PC-3 (cell line): ENCODE measurements around the gene RGS7BP. TPM values are rescaled to one million over a fixed set of nuclear protein-coding genes. Genes with fewer than 3 reads are reported as not detected.

Source experiments
- ATAC-seq: fragments of 200-7000 bp; cut with Tn5 transposase; 2 replicates; pipeline ENCODE4 v1.9.1; 2020; ENCODE audit warnings: mild to moderate bottlenecking, moderate library complexity
- BruUV-seq: library from RNA; stranded (reverse); fragments of 400-500 nt; replicated peaks from 2 replicates; lab custom pipeline; 2021; lab: Mats Ljungman, UMichigan
- CTCF ChIA-PET: fragments of 300-600 bp; sonication (Branson Sonifier 250); formaldehyde crosslinking; loops from one replicate; lab custom pipeline; 2022; ENCODE audit warnings: antibody characterized with exemption; lab: Charles Lee
- POLR2A ChIA-PET: fragments of 300-600 bp; sonication (Branson Sonifier 250); formaldehyde crosslinking; loops from one replicate; lab custom pipeline; 2022; ENCODE audit warnings: antibody characterized with exemption; ENCODE audit not compliant: unreplicated experiment; lab: Charles Lee
- DNase-seq: peaks from one replicate; pipeline ENCODE4 v3.0.0-alpha.2; 2015
- H2AFZ ChIP-seq: fragments of 300-600 bp; sonication (generic); 2 replicates; pipeline ENCODE4 v1.6.0; 2016; ENCODE audit warnings: antibody characterized with exemption, low read length
- H3F3A ChIP-seq: fragments of 300-600 bp; sonication (generic); one replicate; pipeline ENCODE4 v1.6.0; 2017; ENCODE audit warnings: antibody characterized with exemption, low read length, control low read depth, mild to moderate bottlenecking; ENCODE audit not compliant: unreplicated experiment
- H3K27ac ChIP-seq: fragments of 300-600 bp; sonication (generic); 2 replicates; pipeline ENCODE4 v1.5.1; 2016; ENCODE audit warnings: mild to moderate bottlenecking, low read length
- H3K27me3 ChIP-seq: fragments of 300-600 bp; sonication (generic); 2 replicates; pipeline ENCODE4 v1.6.1; 2016; ENCODE audit warnings: low read length, mixed read lengths
- H3K36me3 ChIP-seq: fragments of 300-600 bp; sonication (generic); 2 replicates; pipeline ENCODE4 v1.6.1; 2016; ENCODE audit warnings: low read depth, mixed run types, low read length, mixed read lengths
- H3K4me1 ChIP-seq: fragments of 300-600 bp; sonication (generic); 2 replicates; pipeline ENCODE4 v1.5.1; 2016; ENCODE audit warnings: low read length; ENCODE audit not compliant: insufficient read depth
- H3K4me2 ChIP-seq: fragments of 300-600 bp; sonication (generic); 2 replicates; pipeline ENCODE4 v1.6.0; 2016; ENCODE audit warnings: low read length
- H3K4me3 ChIP-seq: fragments of 300-600 bp; sonication (generic); 2 replicates; pipeline ENCODE4 v1.5.1; 2016; ENCODE audit warnings: mild to moderate bottlenecking, low read length, mixed read lengths
- H3K79me2 ChIP-seq: fragments of 300-600 bp; sonication (generic); 2 replicates; pipeline ENCODE4 v1.6.1; 2017; ENCODE audit warnings: low read length, mixed read lengths
- H3K9ac ChIP-seq: fragments of 300-600 bp; sonication (generic); 2 replicates; pipeline ENCODE4 v1.6.0; 2016; ENCODE audit warnings: mild to moderate bottlenecking, low read length
- H3K9me2 ChIP-seq: fragments of 300-600 bp; sonication (generic); replicated peaks from 2 replicates; pipeline ENCODE4 v1.6.1; 2016; ENCODE audit warnings: mixed run types, low read length, mixed read lengths
- H3K9me3 ChIP-seq: fragments of 300-600 bp; sonication (generic); 2 replicates; pipeline ENCODE4 v1.6.1; 2016; ENCODE audit warnings: low read length, mixed read lengths
- H4K20me1 ChIP-seq: fragments of 300-600 bp; sonication (generic); 2 replicates; pipeline ENCODE4 v1.6.1; 2016; ENCODE audit warnings: low read length, mixed read lengths
- EZH2 ChIP-seq: fragments of 300-600 bp; sonication (generic); IDR thresholded peaks from one replicate; pipeline ENCODE4 v1.6.1; 2017; ENCODE audit warnings: antibody characterized with exemption, mild to moderate bottlenecking, low read length; ENCODE audit not compliant: unreplicated experiment
- EZH2phosphoT487 ChIP-seq: fragments of 300-600 bp; sonication (generic); IDR thresholded peaks from 2 replicates; pipeline ENCODE4 v1.6.1; 2018; ENCODE audit warnings: mild to moderate bottlenecking, antibody characterized with exemption, low read length, borderline replicate concordance
- intact Hi-C: fragments of 100-400 bp; cut with micrococcal nuclease; formaldehyde crosslinking; loops from 2 replicates; pipeline ENCODE4 v1.9.0; 2023
- total RNA-seq: library from RNA; depleted of rRNA; stranded (reverse); fragments of >200 nt; gene quantifications from 2 replicates; pipeline ENCODE4 v1.2.3, GENCODE V29; 2014; rRNA removed

The RGS7BP gene
- total RNA-seq, 1 experiment from 2014 or later = 1.2 TPM

DNA sequence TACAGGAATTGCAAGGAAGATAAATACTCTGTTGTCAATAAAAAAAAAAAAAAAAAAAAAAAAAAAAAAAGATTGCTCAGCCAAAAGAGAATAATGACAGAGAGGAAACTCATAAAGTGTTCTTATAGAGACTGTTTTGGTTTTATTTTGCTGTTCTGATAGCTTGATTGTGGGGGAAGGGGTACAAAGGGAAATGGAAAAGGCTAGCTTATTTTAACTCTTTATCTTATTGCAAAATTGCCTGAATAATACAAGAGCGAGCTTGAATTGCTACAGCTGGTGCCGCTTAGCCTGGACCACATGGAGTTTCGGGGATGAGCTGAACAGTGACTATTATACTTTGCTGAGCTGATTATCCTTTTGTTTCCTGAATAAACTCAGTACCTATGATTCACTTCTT is 153.5 kb downstream of the RGS7BP start:
- POLR2A ChIA-PET = no interaction called here
- Histone ChIP-seq H3K9me3 (no peaks in the 10 kb centered on the region), H3F3A (no peaks in the 10 kb centered on the region), H3K9ac (no peak overlapping the region), H3K4me2 (no peak overlapping the region), H3K9me2 (no peaks in the 10 kb centered on the region), H3K4me3 (no peak overlapping the region), H4K20me1 (no peaks in the 10 kb centered on the region), H3K4me1 (no peaks in the 10 kb centered on the region), H2AFZ (no peak overlapping the region), H3K27ac (no peak overlapping the region), H3K27me3 (no peaks in the 10 kb centered on the region), H3K79me2 (no peaks in the 10 kb centered on the region), H3K36me3 (no peaks in the 10 kb centered on the region)
- ATAC-seq (no peak), DNase-seq (no peak)
- intact Hi-C loops = no loop called here
- no peak for TF ChIP-seq EZH2phosphoT487
- TF ChIP-seq EZH2 = no peak
- CTCF ChIA-PET = no interaction called here
- no TSS peak for BruUV-seq

Other genes with a start within 250 kb of the RGS7BP start
- 0.62 TPM in 1 of 2 replicates, not detected in the other for gene SHISAL2B, start 184.5 kb downstream of the RGS7BP start, total RNA-seq